HCT116 (cell line): ENCODE data around the gene RGS6. TPM values are rescaled to one million over a fixed set of nuclear protein-coding genes. Genes with fewer than 3 reads are reported as not detected.
A peak's percentile ranks its signal among the peaks of the same experiment; 100 is the strongest.

Experiments used
- ATAC-seq: fragments of 200-7000 bp; cut with Tn5 transposase; 2 replicates; pipeline ENCODE4 v1.9.1; 2020; ENCODE audit warnings: mild to moderate bottlenecking, moderate library complexity
- BruUV-seq: library from RNA; stranded (reverse); fragments of 400-500 nt; replicated peaks from 2 replicates; lab custom pipeline; 2021; lab: Mats Ljungman, UMichigan
- CTCF ChIA-PET: fragments of 300-600 bp; sonication (Branson Sonifier 250); formaldehyde crosslinking; loops from one replicate; lab custom pipeline; 2021; ENCODE audit warnings: antibody characterized with exemption; lab: Charles Lee
- POLR2A ChIA-PET: fragments of 300-600, 350-600 bp; sonication (Branson Sonifier 250); formaldehyde crosslinking; loops from one replicate; lab custom pipeline; 2021; ENCODE audit warnings: antibody characterized with exemption; lab: Charles Lee
- RAD21 ChIA-PET, 2 experiments: fragments of 300-600 bp; sonication (Branson Sonifier 250); formaldehyde crosslinking; loops; one replicate each; lab custom pipeline; 2023; ENCODE audit warnings: low total read pairs in 2 of 2; ENCODE audit not compliant: uncharacterized antibody in 2 of 2, unreplicated experiment in 2 of 2, low non-redundant PET in 1 of 2; lab: Charles Lee
- DNase-seq: peaks from one replicate; pipeline ENCODE4 v3.0.0-alpha.2; 2010; ENCODE audit warnings: low read depth, low spot score
- H2AFZ ChIP-seq: fragments of 200-600 bp; shearing (Covaris generic), sonication (generic); 2 replicates; pipeline ENCODE4 v1.6.1; 2017; ENCODE audit warnings: low read depth, mixed run types, mixed read lengths, antibody characterized with exemption, low read length; ENCODE audit not compliant: poor library complexity, severe bottlenecking
- H3K27ac ChIP-seq: 2 replicates; pipeline ENCODE4 v1.5.1; 2012; ENCODE audit warnings: low read depth, low read length
- H3K27me3 ChIP-seq: fragments of 200-600 bp; sonication (generic); 2 replicates; pipeline ENCODE4 v1.6.1; 2016; ENCODE audit warnings: mixed run types, low read length, mixed read lengths; ENCODE audit not compliant: insufficient read depth
- H3K36me3 ChIP-seq, 2 experiments: fragments of 200-500 bp in 1 of 2; fragments of 200-600 bp in 1 of 2; sonication (Bioruptor generic) in 1 of 2; sonication (generic) in 1 of 2; 2 replicates each; pipeline versions ENCODE4 v1.5.1 to v1.6.1; 2014 to 2016; ENCODE audit warnings: low read length in 2 of 2, inconsistent platforms in 1 of 2, mixed read lengths in 1 of 2, mixed run types in 1 of 2; ENCODE audit not compliant: insufficient read depth in 2 of 2, control insufficient read depth in 1 of 2
- H3K4me1 ChIP-seq, 2 experiments: fragments of 200-600 bp in 1 of 2; sonication (generic) in 1 of 2; 2 replicates each; pipeline versions ENCODE4 v1.5.1 to v1.6.1; 2012 to 2017; ENCODE audit warnings: low read length in 2 of 2, inconsistent platforms in 1 of 2, mild to moderate bottlenecking in 1 of 2, mixed read lengths in 1 of 2, mixed run types in 1 of 2, moderate library complexity in 1 of 2; ENCODE audit not compliant: insufficient read depth in 2 of 2, control insufficient read depth in 1 of 2
- H3K4me2 ChIP-seq: fragments of 200-600 bp; sonication (generic); 2 replicates; pipeline ENCODE4 v1.6.1; 2017; ENCODE audit warnings: mixed run types, low read length, mixed read lengths
- H3K4me3 ChIP-seq, 2 experiments: fragments of 200-600 bp in 1 of 2; sonication (generic) in 1 of 2; replicated peaks in 1 of 2; 2 replicates each; pipeline ENCODE4 v1.5.1; 2011 to 2016; ENCODE audit warnings: low read length in 2 of 2, control low read depth in 1 of 2, low read depth in 1 of 2, mild to moderate bottlenecking in 1 of 2, mixed read lengths in 1 of 2, mixed run types in 1 of 2
- H3K79me2 ChIP-seq: fragments of 200-600 bp; sonication (generic); 2 replicates; pipeline ENCODE4 v1.6.1; 2017; ENCODE audit warnings: mild to moderate bottlenecking, mixed run types, low read length, moderate library complexity, mixed read lengths; ENCODE audit not compliant: insufficient read depth
- H3K9ac ChIP-seq: fragments of 200-600 bp; sonication (generic); 2 replicates; pipeline ENCODE4 v1.6.1; 2016; ENCODE audit warnings: low read length, mixed read lengths
- H3K9me2 ChIP-seq: fragments of 200-600 bp; sonication (generic), shearing (Covaris generic); 2 replicates; pipeline ENCODE4 v1.6.1; 2017; ENCODE audit warnings: mixed run types, mild to moderate bottlenecking, moderate library complexity; ENCODE audit not compliant: insufficient read depth
- H3K9me3 ChIP-seq, 2 experiments: fragments of 200-500 bp in 1 of 2; fragments of 200-600 bp in 1 of 2; sonication (Bioruptor generic) in 1 of 2; sonication (generic) in 1 of 2; 2 replicates each; pipeline ENCODE4 v1.6.1; 2014 to 2017; ENCODE audit warnings: low read length in 2 of 2, mixed read lengths in 2 of 2, inconsistent platforms in 1 of 2, low read depth in 1 of 2, mild to moderate bottlenecking in 1 of 2, mixed run types in 1 of 2, moderate library complexity in 1 of 2; ENCODE audit not compliant: control insufficient read depth in 1 of 2, insufficient read depth in 1 of 2
- H4K20me1 ChIP-seq: fragments of 200-600 bp; sonication (generic), shearing (Covaris generic); 2 replicates; pipeline ENCODE4 v1.6.1; 2017; ENCODE audit warnings: mixed run types, mild to moderate bottlenecking, moderate library complexity; ENCODE audit not compliant: insufficient read depth
- ATF3 ChIP-seq: IDR thresholded peaks from 2 replicates; pipeline ENCODE4 v1.6.1; 2012
- CBX3 ChIP-seq: IDR thresholded peaks from 2 replicates; pipeline ENCODE4 v1.6.1; 2012; ENCODE audit warnings: low read depth
- CEBPB ChIP-seq: IDR thresholded peaks from 2 replicates; pipeline ENCODE4 v1.6.1; 2012; ENCODE audit warnings: low read depth
- EGR1 ChIP-seq: IDR thresholded peaks from 2 replicates; pipeline ENCODE4 v1.6.1; 2012; ENCODE audit warnings: low read depth
- FOSL1 ChIP-seq: IDR thresholded peaks from 2 replicates; pipeline ENCODE4 v1.6.1; 2012; ENCODE audit warnings: low read depth
- POLR2A ChIP-seq: IDR thresholded peaks from 2 replicates; pipeline ENCODE4 v1.7.0; 2011; ENCODE audit warnings: borderline replicate concordance; ENCODE audit not compliant: insufficient read depth, insufficient read length; ENCODE audit errors: extremely low read depth
- RAD21 ChIP-seq: IDR thresholded peaks from 2 replicates; pipeline ENCODE4 v1.6.1; 2012; ENCODE audit warnings: low read depth, mild to moderate bottlenecking
- REST ChIP-seq: IDR thresholded peaks from 2 replicates; pipeline ENCODE4 v1.6.1; 2012; ENCODE audit warnings: low read depth
- SIN3A ChIP-seq: IDR thresholded peaks from 2 replicates; pipeline ENCODE4 v1.6.1; 2012; ENCODE audit warnings: low read depth
- SP1 ChIP-seq: IDR thresholded peaks from 2 replicates; pipeline ENCODE4 v1.6.1; 2012; ENCODE audit warnings: low read depth
- SRF ChIP-seq: IDR thresholded peaks from 2 replicates; pipeline ENCODE4 v1.6.1; 2012; ENCODE audit warnings: low read depth
- TCF7L2 ChIP-seq: IDR thresholded peaks from 2 replicates; pipeline ENCODE4 v1.7.0; 2011; ENCODE audit warnings: borderline replicate concordance, inconsistent platforms; ENCODE audit not compliant: insufficient read depth, insufficient read length; ENCODE audit errors: extremely low read depth
- YY1 ChIP-seq: IDR thresholded peaks from 2 replicates; pipeline ENCODE4 v1.6.1; 2011; ENCODE audit warnings: low read length, low read depth, moderate library complexity, mild to moderate bottlenecking; ENCODE audit not compliant: insufficient replicate concordance; ENCODE audit errors: extremely low read depth
- ZFX ChIP-seq: fragments of 450-650 bp; IDR thresholded peaks from 2 replicates; pipeline ENCODE4 v1.6.1; 2017
- ZNF274 ChIP-seq: fragments of 200-500 bp; sonication (Bioruptor generic); IDR thresholded peaks from 2 replicates; pipeline ENCODE4 v1.6.1; 2014; ENCODE audit warnings: mild to moderate bottlenecking, low read depth, low read length, inconsistent platforms
- intact Hi-C: fragments of 100-400 bp; cut with micrococcal nuclease; formaldehyde crosslinking; loops from 2 replicates; pipeline ENCODE4 v1.10.0; 2022
- total RNA-seq: library from RNA; stranded (reverse); gene quantifications from one replicate; pipeline ENCODE4 v1.2.1, GENCODE V29; 2021; ENCODE audit not compliant: unreplicated experiment
- TF ChIP-seq, protein P1 (sequence below), 3 experiments: fragments of 200-600 bp in 1 of 3; sonication (generic) in 1 of 3; IDR thresholded peaks in 2 of 3; conservative IDR thresholded peaks in 1 of 3; 2 replicates each; pipeline ENCODE4 v1.5.1; 2012 to 2017; ENCODE audit warnings: low read depth in 2 of 3, low read length in 2 of 3, antibody characterized with exemption in 1 of 3, borderline replicate concordance in 1 of 3, control low read depth in 1 of 3, mild to moderate bottlenecking in 1 of 3, mixed read lengths in 1 of 3, mixed run types in 1 of 3, moderate library complexity in 1 of 3; ENCODE audit not compliant: insufficient read depth in 1 of 3
- TF ChIP-seq, protein P2 (sequence below): IDR thresholded peaks from 2 replicates; pipeline ENCODE4 v1.6.1; 2012

RGS6 gene
- total RNA-seq, 1 experiment from 2014 or later: 4.7 TPM

- CTCF ChIA-PET: no interaction called here
- H3K4me3 ChIP-seq: no peak overlapping the region
- no peaks in the 10 kb centered on the region for H4K20me1 ChIP-seq
- no peak for TF ChIP-seq FOSL1
- no peak for TF ChIP-seq SRF
- no peak for TF ChIP-seq SIN3A
- TF ChIP-seq CBX3: 0 out of 2 replicates have a peak, but pooled peaks have one; percentile 26
- no peaks in the 10 kb centered on the region for H3K36me3 ChIP-seq
- POLR2A ChIA-PET: no interaction called here
- H3K9me3 ChIP-seq: no peaks in the 10 kb centered on the region
- no peaks in the 10 kb centered on the region for H3K27me3 ChIP-seq
- no peaks in the 10 kb centered on the region for H3K9me2 ChIP-seq
- H3K27ac ChIP-seq: no peak overlapping the region
- intact Hi-C loops: no loop called here
- no peak for DNase-seq
- ATAC-seq: no peak
- H3K4me2 ChIP-seq: no peak overlapping the region
- BruUV-seq: no TSS peak
- peaks cover 14 to 31% of the 10 kb centered on the region in 2 experiments for H3K4me1 ChIP-seq
- RAD21 ChIA-PET: no interaction called here
- H3K79me2 ChIP-seq: no peaks in the 10 kb centered on the region
- no peak overlapping the region for H2AFZ ChIP-seq
- no peak overlapping the region for H3K9ac ChIP-seq
Measured at GRCh38 chr14:72466325-72466724, 534.1 kb downstream of the RGS6 start.

GRCh38 chr14:72471346-72471745 lies 539.1 kb downstream of the RGS6 start:
- ChIA-PET CTCF (no interaction called here), RAD21 (no interaction called here), POLR2A (no interaction called here)
- H3K9ac ChIP-seq: no peak overlapping the region
- no peaks in the 10 kb centered on the region for H3K9me2 ChIP-seq
- H3K79me2 ChIP-seq: no peaks in the 10 kb centered on the region
- H3K27me3 ChIP-seq: no peaks in the 10 kb centered on the region
- H3K4me1 ChIP-seq: peaks cover 7 to 16% of the 10 kb centered on the region in 2 experiments
- H3K36me3 ChIP-seq: no peaks in the 10 kb centered on the region
- H3K27ac ChIP-seq: no peak overlapping the region
- no peaks in the 10 kb centered on the region for H3K9me3 ChIP-seq
- intact Hi-C loops: no loop called here
- H3K4me2 ChIP-seq: no peak overlapping the region
- no TSS peak for BruUV-seq
- no peaks in the 10 kb centered on the region for H4K20me1 ChIP-seq
- no peak overlapping the region for H3K4me3 ChIP-seq
- H2AFZ ChIP-seq: no peak overlapping the region
- DNase-seq (no peak), ATAC-seq (no peak)
- no peak for TF ChIP-seq EGR1
- no peak for TF ChIP-seq RAD21
- no peak for TF ChIP-seq CEBPB
- no peak for TF ChIP-seq SIN3A
- TF ChIP-seq POLR2A: no peak
- TF ChIP-seq SRF: no peak
- TF ChIP-seq ATF3: no peak
- no peak for TF ChIP-seq TCF7L2
- no peak for TF ChIP-seq REST
- TF ChIP-seq, protein P1, sequence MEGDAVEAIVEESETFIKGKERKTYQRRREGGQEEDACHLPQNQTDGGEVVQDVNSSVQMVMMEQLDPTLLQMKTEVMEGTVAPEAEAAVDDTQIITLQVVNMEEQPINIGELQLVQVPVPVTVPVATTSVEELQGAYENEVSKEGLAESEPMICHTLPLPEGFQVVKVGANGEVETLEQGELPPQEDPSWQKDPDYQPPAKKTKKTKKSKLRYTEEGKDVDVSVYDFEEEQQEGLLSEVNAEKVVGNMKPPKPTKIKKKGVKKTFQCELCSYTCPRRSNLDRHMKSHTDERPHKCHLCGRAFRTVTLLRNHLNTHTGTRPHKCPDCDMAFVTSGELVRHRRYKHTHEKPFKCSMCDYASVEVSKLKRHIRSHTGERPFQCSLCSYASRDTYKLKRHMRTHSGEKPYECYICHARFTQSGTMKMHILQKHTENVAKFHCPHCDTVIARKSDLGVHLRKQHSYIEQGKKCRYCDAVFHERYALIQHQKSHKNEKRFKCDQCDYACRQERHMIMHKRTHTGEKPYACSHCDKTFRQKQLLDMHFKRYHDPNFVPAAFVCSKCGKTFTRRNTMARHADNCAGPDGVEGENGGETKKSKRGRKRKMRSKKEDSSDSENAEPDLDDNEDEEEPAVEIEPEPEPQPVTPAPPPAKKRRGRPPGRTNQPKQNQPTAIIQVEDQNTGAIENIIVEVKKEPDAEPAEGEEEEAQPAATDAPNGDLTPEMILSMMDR (IDR thresholded peaks at IDR 0.05 in 2 of 3, conservative IDR thresholded peaks at IDR 0.05 in 1 of 3; ENCODE audit: borderline replicate concordance in 1 of 3, insufficient read depth in 1 of 3, low read depth in 2 of 3, low read length in 2 of 3): no peak
- TF ChIP-seq SP1: no peak
- TF ChIP-seq FOSL1: no peak
- no peak for TF ChIP-seq ZNF274
- no peak for TF ChIP-seq YY1
- TF ChIP-seq, protein P2, sequence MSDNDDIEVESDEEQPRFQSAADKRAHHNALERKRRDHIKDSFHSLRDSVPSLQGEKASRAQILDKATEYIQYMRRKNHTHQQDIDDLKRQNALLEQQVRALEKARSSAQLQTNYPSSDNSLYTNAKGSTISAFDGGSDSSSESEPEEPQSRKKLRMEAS: no peak
- no peak for TF ChIP-seq ZFX
